Loucy (cell line): ENCODE data around the gene CHRNA5.

Source experiments
- H2AFZ ChIP-seq: fragments of 200-600 bp; sonication (generic); 2 replicates; pipeline ENCODE4 v1.6.0; 2016; ENCODE audit warnings: antibody characterized with exemption, mild to moderate bottlenecking, low read length, moderate library complexity
- H3F3A ChIP-seq: fragments of 200-600 bp; 2 replicates; pipeline ENCODE4 v1.6.0; 2016; ENCODE audit warnings: antibody characterized with exemption, low read depth, mild to moderate bottlenecking
- H3K27me3 ChIP-seq: fragments of 200-600 bp; sonication (generic); 2 replicates; pipeline ENCODE4 v1.6.1; 2014; ENCODE audit warnings: low read length, mild to moderate bottlenecking; ENCODE audit not compliant: insufficient read depth, poor library complexity, severe bottlenecking
- H3K36me3 ChIP-seq: fragments of 200-600 bp; sonication (generic); 2 replicates; pipeline ENCODE4 v1.6.1; 2016; ENCODE audit warnings: low read length; ENCODE audit not compliant: insufficient read depth
- H3K4me1 ChIP-seq: fragments of 200-600 bp; sonication (generic); 2 replicates; pipeline ENCODE4 v1.5.1; 2014; ENCODE audit warnings: low read length, mild to moderate bottlenecking; ENCODE audit not compliant: insufficient read depth, poor library complexity, severe bottlenecking
- H3K4me2 ChIP-seq: fragments of 200-600 bp; sonication (generic); 2 replicates; pipeline ENCODE4 v1.6.0; 2014; ENCODE audit warnings: antibody characterized with exemption, low read length, low read depth, mild to moderate bottlenecking; ENCODE audit not compliant: poor library complexity, severe bottlenecking
- H3K4me3 ChIP-seq: fragments of 200-600 bp; sonication (generic); 2 replicates; pipeline ENCODE4 v1.5.1; 2014; ENCODE audit warnings: low read length, mild to moderate bottlenecking, mixed read lengths; ENCODE audit not compliant: poor library complexity, severe bottlenecking
- H3K79me2 ChIP-seq: fragments of 200-600 bp; sonication (generic); 2 replicates; pipeline ENCODE4 v1.6.1; 2014; ENCODE audit warnings: low read length; ENCODE audit not compliant: insufficient read depth
- H3K9ac ChIP-seq: fragments of 200-600 bp; sonication (generic); 2 replicates; pipeline ENCODE4 v1.6.0; 2014; ENCODE audit warnings: mild to moderate bottlenecking, low read depth, low read length, moderate library complexity; ENCODE audit not compliant: poor library complexity, severe bottlenecking
- H3K9me2 ChIP-seq: fragments of 200-600 bp; sonication (generic); replicated peaks from 2 replicates; pipeline ENCODE4 v1.6.1; 2016; ENCODE audit warnings: low read depth, low read length, mixed read lengths
- H3K9me3 ChIP-seq: fragments of 200-600 bp; sonication (generic); 2 replicates; pipeline ENCODE4 v1.6.1; 2014; ENCODE audit warnings: mild to moderate bottlenecking, antibody characterized with exemption, low read length, low read depth; ENCODE audit not compliant: insufficient read depth
- H4K20me1 ChIP-seq: fragments of 200-600 bp; sonication (generic); 2 replicates; pipeline ENCODE4 v1.6.0; 2014; ENCODE audit warnings: antibody characterized with exemption, low read length, mild to moderate bottlenecking; ENCODE audit not compliant: insufficient read depth, poor library complexity, severe bottlenecking
- EZH2phosphoT487 ChIP-seq: fragments of 200-600 bp; IDR thresholded peaks from 2 replicates; pipeline ENCODE4 v1.6.1; 2018; ENCODE audit warnings: antibody characterized with exemption, mild to moderate bottlenecking, moderate library complexity, borderline replicate concordance
- TF ChIP-seq, protein P1 (sequence below): fragments of 200-600 bp; sonication (generic); conservative IDR thresholded peaks from 2 replicates; pipeline ENCODE4 v1.5.1; 2014; ENCODE audit warnings: mild to moderate bottlenecking, antibody characterized with exemption, low read length

Gene CHRNA5

DNA sequence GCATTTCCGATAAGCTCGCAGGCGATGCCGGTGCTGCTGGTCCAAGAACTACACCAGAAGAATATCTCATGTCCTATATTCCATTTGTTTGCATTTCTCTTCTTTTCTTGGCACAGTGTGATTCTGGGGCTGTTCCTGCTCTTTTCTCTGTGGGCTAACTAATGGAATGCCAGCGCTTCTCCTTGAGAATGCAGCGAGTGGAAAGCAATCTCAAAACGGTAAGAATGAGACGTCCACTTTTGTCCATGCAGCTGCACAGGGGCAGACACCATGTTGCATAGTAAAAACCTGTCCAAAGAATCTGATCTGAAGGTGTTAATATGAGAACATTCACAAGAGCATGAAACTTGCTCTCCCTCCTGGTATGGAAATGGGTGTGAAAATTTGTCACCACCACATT, 62.0 kb downstream of the CHRNA5 start:
- Histone ChIP-seq H3K79me2 (no peaks in the 10 kb centered on the region), H3K4me3 (no peak overlapping the region), H3F3A (no peaks in the 10 kb centered on the region), H3K36me3 (no peaks in the 10 kb centered on the region), H2AFZ (no peak overlapping the region), H3K4me2 (no peak overlapping the region), H3K27me3 (no peaks in the 10 kb centered on the region), H3K4me1 (peaks cover 14% of the 10 kb centered on the region), H3K9me2 (no peaks in the 10 kb centered on the region), H3K9me3 (no peaks in the 10 kb centered on the region), H3K9ac (no peak overlapping the region), H4K20me1 (no peaks in the 10 kb centered on the region)
- TF ChIP-seq EZH2phosphoT487 = no peak
- TF ChIP-seq, protein P1, sequence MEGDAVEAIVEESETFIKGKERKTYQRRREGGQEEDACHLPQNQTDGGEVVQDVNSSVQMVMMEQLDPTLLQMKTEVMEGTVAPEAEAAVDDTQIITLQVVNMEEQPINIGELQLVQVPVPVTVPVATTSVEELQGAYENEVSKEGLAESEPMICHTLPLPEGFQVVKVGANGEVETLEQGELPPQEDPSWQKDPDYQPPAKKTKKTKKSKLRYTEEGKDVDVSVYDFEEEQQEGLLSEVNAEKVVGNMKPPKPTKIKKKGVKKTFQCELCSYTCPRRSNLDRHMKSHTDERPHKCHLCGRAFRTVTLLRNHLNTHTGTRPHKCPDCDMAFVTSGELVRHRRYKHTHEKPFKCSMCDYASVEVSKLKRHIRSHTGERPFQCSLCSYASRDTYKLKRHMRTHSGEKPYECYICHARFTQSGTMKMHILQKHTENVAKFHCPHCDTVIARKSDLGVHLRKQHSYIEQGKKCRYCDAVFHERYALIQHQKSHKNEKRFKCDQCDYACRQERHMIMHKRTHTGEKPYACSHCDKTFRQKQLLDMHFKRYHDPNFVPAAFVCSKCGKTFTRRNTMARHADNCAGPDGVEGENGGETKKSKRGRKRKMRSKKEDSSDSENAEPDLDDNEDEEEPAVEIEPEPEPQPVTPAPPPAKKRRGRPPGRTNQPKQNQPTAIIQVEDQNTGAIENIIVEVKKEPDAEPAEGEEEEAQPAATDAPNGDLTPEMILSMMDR = no peak

DNA sequence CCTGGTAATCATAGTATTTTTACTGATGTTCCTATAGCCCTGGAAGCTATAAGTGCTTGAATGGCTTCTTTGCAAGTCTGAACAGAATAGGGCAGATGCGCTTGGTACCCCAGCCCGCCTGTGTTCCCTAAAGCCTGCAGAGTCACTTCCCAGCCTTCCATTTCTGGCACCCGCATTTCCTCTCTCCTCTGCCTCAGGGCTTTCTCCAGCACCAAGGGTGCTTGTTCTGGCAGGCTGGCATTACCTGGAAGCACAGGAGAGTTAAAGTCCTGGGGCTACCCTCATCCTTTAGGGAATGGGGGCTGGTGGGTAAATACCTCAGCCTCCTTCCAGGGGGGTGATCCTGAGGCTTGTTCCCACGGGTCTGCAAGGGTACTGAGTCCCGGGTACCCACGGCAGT, 62.9 kb downstream of the CHRNA5 start:
- Histone ChIP-seq H3K36me3 (no peaks in the 10 kb centered on the region), H3K9me2 (no peaks in the 10 kb centered on the region), H3K79me2 (no peaks in the 10 kb centered on the region), H3K9ac (no peak overlapping the region), H3K9me3 (no peaks in the 10 kb centered on the region), H3K27me3 (no peaks in the 10 kb centered on the region), H3K4me2 (no peak overlapping the region), H2AFZ (no peak overlapping the region), H3K4me1 (peaks cover 14% of the 10 kb centered on the region), H4K20me1 (no peaks in the 10 kb centered on the region), H3K4me3 (no peak overlapping the region), H3F3A (no peaks in the 10 kb centered on the region)
- TF ChIP-seq EZH2phosphoT487 = no peak
- TF ChIP-seq, protein P1 = no peak

DNA sequence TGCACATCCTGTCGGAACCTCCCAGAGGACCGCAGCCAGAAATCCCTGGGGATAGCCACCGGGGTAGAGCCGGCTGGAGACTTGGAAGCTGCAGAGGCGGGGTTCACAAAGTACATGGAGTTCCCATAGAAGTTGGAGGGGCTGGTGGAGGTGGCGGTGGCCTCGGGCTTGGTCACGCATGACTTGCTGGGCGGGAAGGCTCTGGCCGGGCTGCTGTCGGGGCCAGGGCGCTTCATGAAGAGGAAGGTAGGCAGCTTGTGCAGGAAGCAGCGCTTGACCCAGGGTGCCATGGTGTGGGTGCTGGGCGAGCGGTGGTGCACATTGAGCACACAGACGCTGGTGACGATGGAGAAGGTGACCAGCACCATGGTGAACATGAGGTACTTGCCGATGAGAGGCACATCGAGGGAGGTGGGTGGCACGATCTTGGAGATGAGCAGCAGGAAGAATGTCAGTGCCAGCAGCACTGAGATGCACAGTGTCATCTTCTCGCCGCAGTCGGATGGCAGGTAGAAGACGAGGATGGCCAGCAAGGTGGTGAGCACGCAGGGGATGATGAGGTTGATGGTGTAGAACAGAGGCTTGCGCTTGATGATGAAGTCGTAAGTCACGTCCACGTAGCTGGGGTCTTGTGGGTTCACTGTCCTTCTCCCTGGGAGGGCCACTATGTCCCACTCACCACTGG, 63.9 kb downstream of the CHRNA5 start:
- Histone ChIP-seq H4K20me1 (no peaks in the 10 kb centered on the region), H3K9me2 (no peaks in the 10 kb centered on the region), H3F3A (no peaks in the 10 kb centered on the region), H3K4me1 (peaks cover 14% of the 10 kb centered on the region), H2AFZ (no peak overlapping the region), H3K4me3 (no peak overlapping the region), H3K36me3 (no peaks in the 10 kb centered on the region), H3K9me3 (no peaks in the 10 kb centered on the region), H3K9ac (no peak overlapping the region), H3K4me2 (no peak overlapping the region), H3K27me3 (no peaks in the 10 kb centered on the region), H3K79me2 (no peaks in the 10 kb centered on the region)
- TF ChIP-seq EZH2phosphoT487 = no peak
- TF ChIP-seq, protein P1 = no peak
